ENCODE measurements around the gene CCNK.
A peak's percentile ranks its signal among the peaks of the same experiment; 100 is the strongest.

Gene CCNK

GRCh38 chr14:99480917-99481744 is at the start of gene CCNK:
Gene CCNK, plus strand, starts transcription at chr14:99481409. Its CDS starts 11,269 bp downstream, at chr14:99492678.
- peak; percentile 100 for DNase-seq (ENCODE audit: low read depth in 2 of 2)

GRCh38 chr14:99431986-99432385 is 49.2 kb upstream of the CCNK start:
- DNase-seq (ENCODE audit: low read depth in 2 of 2), result no peak

- DNase-seq (ENCODE audit: low read depth in 2 of 2), result no peak
These were observed 48.7 kb upstream of the CCNK start for GRCh38 chr14:99432485-99432884.

- no peak for DNase-seq (ENCODE audit: low read depth in 2 of 2)
These were observed 45.9 kb upstream of the CCNK start for GRCh38 chr14:99435327-99435726.

- no peak for DNase-seq (ENCODE audit: low read depth in 2 of 2)
These were observed 44.7 kb upstream of the CCNK start for GRCh38 chr14:99436247-99437180.

- DNase-seq (ENCODE audit: low read depth in 2 of 2), result no peak
These were observed 43.5 kb upstream of the CCNK start for GRCh38 chr14:99437706-99438105.

GRCh38 chr14:99440278-99440677 is 40.9 kb upstream of the CCNK start:
- no peak for DNase-seq (ENCODE audit: low read depth in 2 of 2)

- DNase-seq (ENCODE audit: low read depth in 2 of 2), result no peak
These were observed 39.9 kb upstream of the CCNK start for GRCh38 chr14:99441157-99441870.

DNA sequence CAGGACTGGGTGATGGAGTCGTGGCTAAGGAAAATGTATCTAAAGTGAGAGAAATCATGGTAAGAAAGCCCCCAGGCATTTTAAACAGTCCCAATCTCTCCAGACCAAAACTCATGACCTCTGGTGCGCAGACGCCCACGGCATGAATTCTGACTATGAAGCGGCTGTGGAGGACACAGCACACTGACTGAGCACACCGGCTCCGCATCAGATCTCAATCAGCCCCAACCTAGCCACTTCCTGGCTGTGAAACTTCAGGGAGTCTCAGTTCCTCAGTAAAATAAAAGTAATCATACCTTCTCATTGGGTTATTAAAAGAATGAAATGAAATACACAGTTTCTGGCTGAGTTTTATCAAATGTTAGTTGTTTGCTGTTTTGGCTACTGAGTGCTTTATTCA is 39.3 kb upstream of the CCNK start:
- DNase-seq (ENCODE audit: low read depth in 2 of 2), result no peak

DNA sequence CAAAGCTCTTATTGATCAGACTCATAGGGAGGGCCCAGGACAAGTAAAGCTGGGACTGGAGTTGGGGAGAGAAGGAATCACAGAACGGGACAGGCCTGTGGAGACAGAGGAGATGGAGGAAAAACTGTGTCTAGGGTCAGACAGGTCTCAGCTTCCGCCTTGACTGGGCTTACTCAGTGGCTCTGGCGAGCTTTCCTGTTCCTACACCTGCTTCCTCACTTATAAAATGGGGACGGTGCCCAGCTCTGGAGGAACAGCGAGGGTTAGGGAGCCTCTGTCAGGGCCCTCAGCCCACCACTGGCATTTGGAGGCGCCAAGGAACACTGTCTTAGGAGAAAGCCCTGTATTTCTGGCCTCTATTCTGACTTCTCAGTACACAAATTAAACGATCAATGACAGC is 35.3 kb upstream of the CCNK start:
- DNase-seq (ENCODE audit: low read depth in 2 of 2), result no peak

DNA sequence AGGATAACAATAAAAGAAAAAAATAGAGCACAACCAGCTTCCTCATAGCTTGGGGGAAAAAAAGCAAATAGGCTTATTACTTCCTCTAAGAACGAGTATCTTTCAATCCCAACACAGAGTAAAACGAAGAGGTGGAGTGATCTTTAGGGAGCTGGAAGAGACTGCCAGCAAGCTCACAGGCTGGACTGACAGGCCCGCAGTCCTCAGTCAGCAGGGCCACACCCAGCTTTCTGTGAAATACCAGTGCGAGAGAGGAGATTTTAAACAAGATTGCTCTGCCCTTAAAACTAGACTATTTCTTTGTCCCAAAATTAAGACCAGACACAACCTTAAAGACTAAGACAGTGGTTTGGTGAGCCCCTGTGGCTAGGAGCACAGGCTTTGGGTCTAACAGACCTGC is 33.5 kb upstream of the CCNK start:
- DNase-seq (ENCODE audit: low read depth in 2 of 2), result no peak

DNA sequence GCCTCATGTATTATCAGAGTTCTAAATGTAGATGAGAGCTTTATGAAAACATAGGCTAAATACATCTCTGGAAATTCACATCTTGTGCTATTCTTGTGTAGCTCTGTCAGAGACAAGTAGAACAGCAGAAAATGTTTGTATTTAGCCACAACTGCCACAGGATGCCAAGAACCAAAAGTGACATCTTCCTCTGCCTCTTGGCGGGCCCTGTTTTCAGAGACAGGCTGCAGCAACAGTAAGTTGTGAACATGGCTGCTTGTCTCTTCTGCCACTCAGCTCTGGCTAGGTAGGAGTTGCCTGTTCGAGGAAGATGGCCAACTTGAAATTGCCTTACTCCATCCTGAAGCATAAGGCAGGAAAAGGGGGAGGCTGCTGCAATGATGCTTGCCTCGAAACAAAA is 30.9 kb upstream of the CCNK start:
- no peak for DNase-seq (ENCODE audit: low read depth in 2 of 2)

DNA sequence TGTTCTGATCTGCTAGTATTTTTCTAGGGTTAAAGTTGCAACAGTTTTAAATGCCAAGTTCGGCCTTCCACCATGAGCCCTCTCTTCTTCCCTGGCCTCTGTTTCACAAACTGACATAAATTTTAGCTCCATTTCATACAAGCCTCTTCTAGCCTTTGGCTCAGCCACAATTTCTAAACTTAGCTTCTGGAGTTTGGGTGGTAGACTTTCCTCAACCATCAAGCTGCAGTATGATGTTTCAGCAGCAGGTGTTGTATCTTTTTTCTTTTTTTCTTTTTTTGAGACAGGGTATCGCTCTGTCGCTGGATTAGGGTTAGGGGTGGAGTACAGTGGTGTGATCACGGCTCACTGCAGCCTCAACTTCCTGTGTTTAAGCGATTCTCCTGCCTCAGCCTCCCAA is 30.0 kb upstream of the CCNK start:
- no peak for DNase-seq (ENCODE audit: low read depth in 2 of 2)

DNA sequence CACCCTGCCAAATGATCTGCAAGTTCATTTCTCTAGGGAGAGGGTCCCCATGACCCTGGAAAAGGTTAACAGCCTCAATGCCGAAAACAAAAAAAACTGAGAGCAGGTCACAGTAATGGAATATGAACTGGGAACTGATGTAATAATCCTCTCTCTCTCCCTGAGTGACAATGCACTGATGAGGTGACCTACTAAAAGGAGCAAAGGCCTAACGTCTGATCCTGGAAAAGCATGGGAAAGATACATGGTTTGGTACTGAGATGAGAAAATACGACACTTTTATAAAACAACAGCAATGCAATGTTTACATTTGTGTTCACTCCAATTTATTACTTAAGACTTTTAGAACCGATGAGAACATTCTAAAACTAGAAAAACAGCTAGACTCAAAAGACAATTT is 28.2 kb upstream of the CCNK start:
- no peak for DNase-seq (ENCODE audit: low read depth in 2 of 2)

GRCh38 chr14:99454246-99454645 is 27.0 kb upstream of the CCNK start:
- no peak for DNase-seq (ENCODE audit: low read depth in 2 of 2)

- no peak for DNase-seq (ENCODE audit: low read depth in 2 of 2)
These were observed 21.6 kb upstream of the CCNK start for GRCh38 chr14:99459481-99460100.

GRCh38 chr14:99460793-99461192 is 20.4 kb upstream of the CCNK start:
- no peak for DNase-seq (ENCODE audit: low read depth in 2 of 2)

GRCh38 chr14:99461411-99462085 is 19.7 kb upstream of the CCNK start:
- DNase-seq (ENCODE audit: low read depth in 2 of 2), result no peak

DNA sequence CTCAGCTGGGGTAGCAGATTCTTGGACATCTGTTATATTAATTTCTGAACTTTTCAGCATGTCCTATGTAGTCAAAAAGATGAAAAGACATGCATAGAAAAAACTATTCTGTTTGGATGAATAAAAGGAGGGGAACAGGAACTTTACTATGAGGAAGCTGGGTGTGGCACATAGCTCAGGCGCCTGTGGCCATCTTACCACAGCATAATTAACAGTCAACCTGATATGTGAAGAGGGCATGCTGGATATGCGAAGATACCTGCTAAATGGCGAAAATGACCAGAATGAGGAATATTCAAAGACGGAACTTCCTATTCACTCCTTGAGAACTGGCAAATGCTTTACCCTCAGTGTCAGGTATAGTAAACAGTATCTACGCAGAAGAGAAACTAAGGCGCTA is 19.0 kb upstream of the CCNK start:
- no peak for DNase-seq (ENCODE audit: low read depth in 2 of 2)

DNA sequence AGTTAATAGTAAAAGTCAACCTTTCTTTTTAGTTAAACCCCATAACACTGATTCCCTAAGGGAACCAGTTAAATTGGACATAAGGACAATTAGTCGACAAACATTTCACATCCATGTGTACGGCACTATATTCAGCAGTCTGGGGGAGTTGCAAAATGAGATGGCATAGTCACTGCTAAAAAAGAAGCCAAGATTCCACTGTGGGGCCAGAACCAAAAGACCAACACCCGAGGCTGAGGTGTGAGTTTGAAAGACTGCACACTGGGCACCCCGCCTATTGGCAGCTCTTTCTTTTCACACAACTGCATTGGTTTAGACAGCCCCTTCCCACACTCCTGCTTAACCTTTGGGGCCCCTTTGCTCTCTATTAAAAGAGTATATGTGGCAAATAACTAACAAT is 17.2 kb upstream of the CCNK start:
- DNase-seq (ENCODE audit: low read depth in 2 of 2), result no peak

GRCh38 chr14:99465288-99465687 is 15.9 kb upstream of the CCNK start:
- DNase-seq (ENCODE audit: low read depth in 2 of 2), result no peak
